Stimulated activated CD4-positive, alpha-beta T cell treated with anti-CD3 and anti-CD28 coated beads, Interleukin-4, amount 100 ng/mL, for 1 hour (primary cell): ENCODE data around the gene ING2.
"Not testable (repeated sequence)": the region's sequence is repeated elsewhere in the genome, so short reads cannot be mapped to it uniquely, and the experiment has no call there.

Experiments
- DNase-seq: peaks from one replicate; pipeline ENCODE4 v3.0.0-alpha.2; 2020

Gene ING2

GRCh38 chr4:183550345-183551093 lies 45.7 kb downstream of the ING2 start:
- DNase-seq, result no peak

GRCh38 chr4:183552274-183553146 lies 47.7 kb downstream of the ING2 start:
- no peak for DNase-seq

- not testable (repeated sequence) for DNase-seq
These were observed 48.3 kb downstream of the ING2 start for GRCh38 chr4:183553147-183553478.

GRCh38 chr4:183553601-183554345 lies 48.9 kb downstream of the ING2 start:
- no peak for DNase-seq

GRCh38 chr4:183554346-183554686 lies 49.5 kb downstream of the ING2 start:
- DNase-seq, result no peak

- no peak for DNase-seq
These were observed 50.2 kb downstream of the ING2 start for GRCh38 chr4:183554878-183555585.

GRCh38 chr4:183556947-183557346 lies 52.1 kb downstream of the ING2 start:
- DNase-seq, result no peak

GRCh38 chr4:183557611-183558010 lies 52.8 kb downstream of the ING2 start:
- DNase-seq, result no peak

- DNase-seq, result no peak
These were observed 54.0 kb downstream of the ING2 start for GRCh38 chr4:183558873-183559272.

GRCh38 chr4:183561905-183562304 lies 57.0 kb downstream of the ING2 start:
- DNase-seq, result no peak
